Measurements from ENCODE around the gene GPRC6A. TPM values are rescaled to one million over a fixed set of nuclear protein-coding genes. Genes with fewer than 3 reads are reported as not detected.

GPRC6A gene
- total RNA-seq, 1 experiment from 2014 or later = not detected

DNA sequence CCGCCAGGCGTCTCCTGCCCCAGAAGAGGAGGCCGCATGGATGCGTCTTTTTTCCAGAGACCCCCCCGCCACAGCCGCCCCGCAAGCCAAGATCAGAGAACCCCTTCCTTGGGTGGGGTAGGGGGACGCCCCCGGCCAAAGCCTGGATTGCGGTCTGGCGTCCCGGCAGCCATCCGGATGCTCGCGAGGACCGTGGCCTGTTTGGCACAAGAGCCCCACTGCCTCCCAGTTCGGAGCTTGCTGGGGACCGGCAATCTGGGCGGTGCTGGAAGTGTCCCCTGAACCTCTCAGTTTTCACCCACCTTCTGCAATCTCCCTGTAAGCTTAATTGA, 64.3 kb downstream of the GPRC6A start:
- H3K4me3 ChIP-seq (replicated peaks in 1 of 2; ENCODE audit: low read depth in 1 of 2, low read length in 2 of 2) = no peak overlapping the region
- intact Hi-C loops (cut with micrococcal nuclease) = no loop called here
- ATAC-seq (no peak), DNase-seq (ENCODE audit: low read depth, low spot score) (no peak)
- no peaks in the 10 kb centered on the region for H4K20me1 ChIP-seq (ENCODE audit: insufficient read depth)
- no peak overlapping the region for H3K27ac ChIP-seq (ENCODE audit: low read depth, low read length)
- H3K4me2 ChIP-seq (ENCODE audit: low read length) = no peak overlapping the region
- H3K27me3 ChIP-seq (ENCODE audit: insufficient read depth, low read length) = no peaks in the 10 kb centered on the region
- BruUV-seq (replicated peaks) = no TSS peak
- TF ChIP-seq, protein P1, sequence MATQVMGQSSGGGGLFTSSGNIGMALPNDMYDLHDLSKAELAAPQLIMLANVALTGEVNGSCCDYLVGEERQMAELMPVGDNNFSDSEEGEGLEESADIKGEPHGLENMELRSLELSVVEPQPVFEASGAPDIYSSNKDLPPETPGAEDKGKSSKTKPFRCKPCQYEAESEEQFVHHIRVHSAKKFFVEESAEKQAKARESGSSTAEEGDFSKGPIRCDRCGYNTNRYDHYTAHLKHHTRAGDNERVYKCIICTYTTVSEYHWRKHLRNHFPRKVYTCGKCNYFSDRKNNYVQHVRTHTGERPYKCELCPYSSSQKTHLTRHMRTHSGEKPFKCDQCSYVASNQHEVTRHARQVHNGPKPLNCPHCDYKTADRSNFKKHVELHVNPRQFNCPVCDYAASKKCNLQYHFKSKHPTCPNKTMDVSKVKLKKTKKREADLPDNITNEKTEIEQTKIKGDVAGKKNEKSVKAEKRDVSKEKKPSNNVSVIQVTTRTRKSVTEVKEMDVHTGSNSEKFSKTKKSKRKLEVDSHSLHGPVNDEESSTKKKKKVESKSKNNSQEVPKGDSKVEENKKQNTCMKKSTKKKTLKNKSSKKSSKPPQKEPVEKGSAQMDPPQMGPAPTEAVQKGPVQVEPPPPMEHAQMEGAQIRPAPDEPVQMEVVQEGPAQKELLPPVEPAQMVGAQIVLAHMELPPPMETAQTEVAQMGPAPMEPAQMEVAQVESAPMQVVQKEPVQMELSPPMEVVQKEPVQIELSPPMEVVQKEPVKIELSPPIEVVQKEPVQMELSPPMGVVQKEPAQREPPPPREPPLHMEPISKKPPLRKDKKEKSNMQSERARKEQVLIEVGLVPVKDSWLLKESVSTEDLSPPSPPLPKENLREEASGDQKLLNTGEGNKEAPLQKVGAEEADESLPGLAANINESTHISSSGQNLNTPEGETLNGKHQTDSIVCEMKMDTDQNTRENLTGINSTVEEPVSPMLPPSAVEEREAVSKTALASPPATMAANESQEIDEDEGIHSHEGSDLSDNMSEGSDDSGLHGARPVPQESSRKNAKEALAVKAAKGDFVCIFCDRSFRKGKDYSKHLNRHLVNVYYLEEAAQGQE (IDR thresholded peaks at IDR 0.05; ENCODE audit: low read depth) = no peak
- TF ChIP-seq, protein P2, sequence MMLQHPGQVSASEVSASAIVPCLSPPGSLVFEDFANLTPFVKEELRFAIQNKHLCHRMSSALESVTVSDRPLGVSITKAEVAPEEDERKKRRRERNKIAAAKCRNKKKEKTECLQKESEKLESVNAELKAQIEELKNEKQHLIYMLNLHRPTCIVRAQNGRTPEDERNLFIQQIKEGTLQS (IDR thresholded peaks at IDR 0.05) = no peak
- TF ChIP-seq FOSL1 (IDR thresholded peaks at IDR 0.05; ENCODE audit: low read depth) (no peak), EZH2phosphoT487 (IDR thresholded peaks at IDR 0.05; ENCODE audit: borderline replicate concordance) (no peak)
- POLR2A ChIA-PET = no interaction called here
- RAD21 ChIA-PET (ENCODE audit: low non-redundant PET in 1 of 2, low total read pairs in 2 of 2, uncharacterized antibody in 2 of 2, unreplicated experiment in 2 of 2) = no interaction called here
- no peaks in the 10 kb centered on the region for H3K4me1 ChIP-seq (ENCODE audit: control insufficient read depth in 1 of 2, insufficient read depth in 2 of 2, low read length in 2 of 2)
- CTCF ChIA-PET = no interaction called here
- no peaks in the 10 kb centered on the region for H3K36me3 ChIP-seq (ENCODE audit: control insufficient read depth in 1 of 2, insufficient read depth in 2 of 2, low read length in 2 of 2)
- no peak overlapping the region for H3K9ac ChIP-seq (ENCODE audit: low read length)
- no peaks in the 10 kb centered on the region for H3K79me2 ChIP-seq (ENCODE audit: insufficient read depth, low read length)
- H2AFZ ChIP-seq (ENCODE audit: low read depth, low read length, poor library complexity, severe bottlenecking) = no peak overlapping the region
- H3K9me2 ChIP-seq (ENCODE audit: insufficient read depth) = no peaks in the 10 kb centered on the region
- H3K9me3 ChIP-seq (ENCODE audit: control insufficient read depth in 1 of 2, insufficient read depth in 1 of 2, low read depth in 1 of 2, low read length in 2 of 2) = no peaks in the 10 kb centered on the region

DNA sequence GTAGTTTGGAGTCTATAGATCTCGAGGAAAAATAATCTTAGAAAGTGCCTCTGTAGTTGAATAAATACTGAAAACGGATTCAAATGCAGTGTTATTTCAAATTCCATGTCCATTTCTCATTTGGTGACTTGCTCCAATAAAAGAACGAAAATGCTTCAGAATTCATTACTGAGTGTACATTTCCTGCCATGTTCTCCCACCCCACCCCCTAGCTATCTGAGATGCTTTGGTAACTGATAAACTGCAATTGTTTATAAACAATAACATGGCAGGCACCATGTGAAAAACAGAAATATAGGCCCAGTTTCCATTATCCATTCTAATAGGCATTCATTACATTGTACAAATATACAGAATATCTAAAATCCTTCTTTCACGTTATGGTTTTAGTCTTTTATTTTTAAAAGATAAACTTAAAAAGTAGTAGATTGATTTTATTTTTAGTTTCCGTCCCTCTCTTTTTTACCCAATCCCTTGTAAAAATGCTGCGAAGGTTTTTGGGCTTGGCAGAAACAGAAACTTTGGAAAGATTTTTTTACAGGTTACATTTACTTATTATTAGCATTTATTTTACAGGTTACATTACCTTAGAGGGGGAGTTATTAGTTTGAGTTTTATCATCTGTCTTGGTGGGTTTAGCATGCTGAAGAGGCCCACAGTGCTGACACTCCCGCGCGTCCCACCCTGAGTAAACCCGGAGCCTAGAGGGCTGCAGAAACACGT, 64.8 kb downstream of the GPRC6A start:
- Histone ChIP-seq H3K27me3 (ENCODE audit: insufficient read depth, low read length) (no peaks in the 10 kb centered on the region), H3K36me3 (ENCODE audit: control insufficient read depth in 1 of 2, insufficient read depth in 2 of 2, low read length in 2 of 2) (no peaks in the 10 kb centered on the region), H2AFZ (ENCODE audit: low read depth, low read length, poor library complexity, severe bottlenecking) (no peak overlapping the region), H3K9me3 (ENCODE audit: control insufficient read depth in 1 of 2, insufficient read depth in 1 of 2, low read depth in 1 of 2, low read length in 2 of 2) (no peaks in the 10 kb centered on the region), H3K4me3 (replicated peaks in 1 of 2; ENCODE audit: low read depth in 1 of 2, low read length in 2 of 2) (no peak overlapping the region), H3K9ac (ENCODE audit: low read length) (no peak overlapping the region), H3K4me2 (ENCODE audit: low read length) (no peak overlapping the region), H4K20me1 (ENCODE audit: insufficient read depth) (no peaks in the 10 kb centered on the region), H3K79me2 (ENCODE audit: insufficient read depth, low read length) (no peaks in the 10 kb centered on the region), H3K27ac (ENCODE audit: low read depth, low read length) (no peak overlapping the region), H3K9me2 (ENCODE audit: insufficient read depth) (no peaks in the 10 kb centered on the region), H3K4me1 (ENCODE audit: control insufficient read depth in 1 of 2, insufficient read depth in 2 of 2, low read length in 2 of 2) (no peaks in the 10 kb centered on the region)
- no TSS peak for BruUV-seq (replicated peaks)
- intact Hi-C loops (cut with micrococcal nuclease) = no loop called here
- ATAC-seq = no peak
- DNase-seq (ENCODE audit: low read depth, low spot score) = no peak
- RAD21 ChIA-PET (ENCODE audit: low non-redundant PET in 1 of 2, low total read pairs in 2 of 2, uncharacterized antibody in 2 of 2, unreplicated experiment in 2 of 2) = no interaction called here
- CTCF ChIA-PET = no interaction called here
- POLR2A ChIA-PET = no interaction called here
- TF ChIP-seq POLR2A (IDR thresholded peaks at IDR 0.05; ENCODE audit: borderline replicate concordance, extremely low read depth, insufficient read depth, insufficient read length) (no peak), SIN3A (IDR thresholded peaks at IDR 0.05; ENCODE audit: low read depth) (no peak), SP1 (IDR thresholded peaks at IDR 0.05; ENCODE audit: low read depth) (no peak), SRF (IDR thresholded peaks at IDR 0.05; ENCODE audit: low read depth) (no peak), YY1 (IDR thresholded peaks at IDR 0.05; ENCODE audit: extremely low read depth, insufficient replicate concordance, low read depth, low read length) (no peak), ZNF274 (IDR thresholded peaks at IDR 0.05; ENCODE audit: low read depth, low read length) (no peak), EGR1 (IDR thresholded peaks at IDR 0.05; ENCODE audit: low read depth) (no peak)
- TF ChIP-seq, protein P3, sequence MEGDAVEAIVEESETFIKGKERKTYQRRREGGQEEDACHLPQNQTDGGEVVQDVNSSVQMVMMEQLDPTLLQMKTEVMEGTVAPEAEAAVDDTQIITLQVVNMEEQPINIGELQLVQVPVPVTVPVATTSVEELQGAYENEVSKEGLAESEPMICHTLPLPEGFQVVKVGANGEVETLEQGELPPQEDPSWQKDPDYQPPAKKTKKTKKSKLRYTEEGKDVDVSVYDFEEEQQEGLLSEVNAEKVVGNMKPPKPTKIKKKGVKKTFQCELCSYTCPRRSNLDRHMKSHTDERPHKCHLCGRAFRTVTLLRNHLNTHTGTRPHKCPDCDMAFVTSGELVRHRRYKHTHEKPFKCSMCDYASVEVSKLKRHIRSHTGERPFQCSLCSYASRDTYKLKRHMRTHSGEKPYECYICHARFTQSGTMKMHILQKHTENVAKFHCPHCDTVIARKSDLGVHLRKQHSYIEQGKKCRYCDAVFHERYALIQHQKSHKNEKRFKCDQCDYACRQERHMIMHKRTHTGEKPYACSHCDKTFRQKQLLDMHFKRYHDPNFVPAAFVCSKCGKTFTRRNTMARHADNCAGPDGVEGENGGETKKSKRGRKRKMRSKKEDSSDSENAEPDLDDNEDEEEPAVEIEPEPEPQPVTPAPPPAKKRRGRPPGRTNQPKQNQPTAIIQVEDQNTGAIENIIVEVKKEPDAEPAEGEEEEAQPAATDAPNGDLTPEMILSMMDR (IDR thresholded peaks at IDR 0.05 in 2 of 3, conservative IDR thresholded peaks at IDR 0.05 in 1 of 3; ENCODE audit: borderline replicate concordance in 1 of 3, insufficient read depth in 1 of 3, low read depth in 2 of 3, low read length in 2 of 3) = no peak
- TF ChIP-seq, protein P4, sequence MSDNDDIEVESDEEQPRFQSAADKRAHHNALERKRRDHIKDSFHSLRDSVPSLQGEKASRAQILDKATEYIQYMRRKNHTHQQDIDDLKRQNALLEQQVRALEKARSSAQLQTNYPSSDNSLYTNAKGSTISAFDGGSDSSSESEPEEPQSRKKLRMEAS (IDR thresholded peaks at IDR 0.05) = no peak
- TF ChIP-seq, protein P2 (IDR thresholded peaks at IDR 0.05) = no peak

Data from HCT116 (cell line).